GM23338 (cell line): ENCODE data around the gene MYL11. TPM values are rescaled to one million over a fixed set of nuclear protein-coding genes. Genes with fewer than 3 reads are reported as not detected.

Source experiments
- ATAC-seq: fragments of 200-7000 bp; cut with Tn5 transposase; 3 replicates; pipeline ENCODE4 v1.9.1; 2020
- DNase-seq: peaks from one replicate; pipeline ENCODE4 v3.0.0-alpha.2; 2015; ENCODE audit warnings: low spot score
- H2AFZ ChIP-seq: fragments of 200-600 bp; sonication (generic); 2 replicates; pipeline ENCODE4 v1.8.0; 2016; ENCODE audit warnings: antibody characterized with exemption, mild to moderate bottlenecking, moderate library complexity
- H3F3A ChIP-seq: fragments of 200-600 bp; sonication (generic); replicated peaks from 2 replicates; pipeline ENCODE4 v1.8.0; 2017; ENCODE audit warnings: antibody characterized with exemption, mixed run types, low read depth
- H3K27ac ChIP-seq: fragments of 200-600 bp; sonication (generic); 2 replicates; pipeline ENCODE4 v1.6.1; 2016; ENCODE audit warnings: low read depth
- H3K27me3 ChIP-seq: fragments of 200-600 bp; sonication (generic); 2 replicates; pipeline ENCODE4 v1.8.0; 2016; ENCODE audit warnings: mild to moderate bottlenecking, mixed run types, moderate library complexity; ENCODE audit not compliant: insufficient read depth
- H3K36me3 ChIP-seq: fragments of 200-600 bp; sonication (generic); 2 replicates; pipeline ENCODE4 v1.8.0; 2016; ENCODE audit warnings: mild to moderate bottlenecking; ENCODE audit not compliant: insufficient read depth
- H3K4me1 ChIP-seq: fragments of 200-600 bp; sonication (generic); 2 replicates; pipeline ENCODE4 v1.8.0; 2016; ENCODE audit warnings: mild to moderate bottlenecking, moderate library complexity; ENCODE audit not compliant: insufficient read depth
- H3K4me2 ChIP-seq: fragments of 200-600 bp; sonication (generic); 2 replicates; pipeline ENCODE4 v1.7.1; 2017; ENCODE audit warnings: mixed run types
- H3K4me3 ChIP-seq: fragments of 200-600 bp; sonication (generic); 2 replicates; pipeline ENCODE4 v1.6.1; 2016; ENCODE audit warnings: mixed run types
- H3K79me2 ChIP-seq: fragments of 200-600 bp; sonication (generic); replicated peaks from 2 replicates; pipeline ENCODE4 v1.8.0; 2017; ENCODE audit warnings: mild to moderate bottlenecking; ENCODE audit not compliant: insufficient read depth
- H3K9me2 ChIP-seq: fragments of 200-600 bp; sonication (generic); 2 replicates; pipeline ENCODE4 v1.8.0; 2017; ENCODE audit not compliant: insufficient read depth
- H4K20me1 ChIP-seq: fragments of 200-600 bp; sonication (generic); replicated peaks from 2 replicates; pipeline ENCODE4 v1.8.0; 2017; ENCODE audit warnings: mild to moderate bottlenecking; ENCODE audit not compliant: insufficient read depth
- H3K27ac Mint-ChIP-seq: 2 replicates; pipeline ENCODE4 v1.8.0; 2020; ENCODE audit warnings: inconsistent platforms, mild to moderate bottlenecking, moderate library complexity, mixed read lengths
- H3K27me3 Mint-ChIP-seq: 3 replicates; pipeline ENCODE4 v1.8.0; 2022; ENCODE audit warnings: low read depth, mild to moderate bottlenecking, moderate library complexity, mixed read lengths, inconsistent platforms; ENCODE audit not compliant: insufficient read depth, poor library complexity
- H3K36me3 Mint-ChIP-seq: 3 replicates; pipeline ENCODE4 v1.8.0; 2021; ENCODE audit warnings: low read depth, mild to moderate bottlenecking, inconsistent platforms, moderate library complexity, mixed read lengths
- H3K4me1 Mint-ChIP-seq: 3 replicates; pipeline ENCODE4 v1.8.0; 2020; ENCODE audit warnings: mild to moderate bottlenecking, inconsistent platforms, mixed read lengths
- H3K4me3 Mint-ChIP-seq: 3 replicates; pipeline ENCODE4 v1.8.0; 2021; ENCODE audit warnings: moderate library complexity, mild to moderate bottlenecking, inconsistent platforms, mixed read lengths
- H3K9me3 Mint-ChIP-seq: 3 replicates; pipeline ENCODE4 v1.8.0; 2020; ENCODE audit warnings: moderate library complexity, mild to moderate bottlenecking, inconsistent platforms, mixed read lengths
- CREB1 ChIP-seq: fragments of 250-450 bp; sonication (Bioruptor Pico); IDR thresholded peaks from 2 replicates; pipeline ENCODE4 v1.5.0; 2020; ENCODE audit warnings: low read depth, mild to moderate bottlenecking, moderate library complexity
- CTCF ChIP-seq, 2 experiments: fragments of 200-600 bp in 1 of 2; sonication (generic) in 1 of 2; conservative IDR thresholded peaks; 2 replicates each; pipeline versions ENCODE4 v1.5.1 to v1.6.1; 2016 to 2017; ENCODE audit warnings: antibody characterized with exemption in 2 of 2, low read depth in 2 of 2, mild to moderate bottlenecking in 2 of 2, moderate library complexity in 1 of 2
- ETS1 ChIP-seq: IDR thresholded peaks from 2 replicates; pipeline ENCODE4 v1.6.1; 2016; ENCODE audit warnings: antibody characterized with exemption
- EZH2 ChIP-seq: fragments of 200-600 bp; sonication (generic); IDR thresholded peaks from one replicate; pipeline ENCODE4 v1.8.0; 2017; ENCODE audit warnings: antibody characterized with exemption, mild to moderate bottlenecking, low read depth; ENCODE audit not compliant: unreplicated experiment
- EZH2phosphoT487 ChIP-seq: fragments of 200-600 bp; sonication (generic); IDR thresholded peaks from one replicate; pipeline ENCODE4 v1.8.1; 2018; ENCODE audit warnings: antibody characterized with exemption; ENCODE audit not compliant: unreplicated experiment
- JUNB ChIP-seq: IDR thresholded peaks from one replicate; pipeline ENCODE4 v1.6.1; 2016; ENCODE audit warnings: antibody characterized with exemption; ENCODE audit not compliant: unreplicated experiment
- POLR2AphosphoS5 ChIP-seq: IDR thresholded peaks from 2 replicates; pipeline ENCODE4 v1.6.1; 2016; ENCODE audit warnings: antibody characterized with exemption, low read depth
- STAT1 ChIP-seq: IDR thresholded peaks from one replicate; pipeline ENCODE4 v1.6.1; 2016; ENCODE audit warnings: antibody characterized with exemption; ENCODE audit not compliant: unreplicated experiment
- ZNF462 ChIP-seq: fragments of 250-450 bp; sonication (Bioruptor Pico); IDR thresholded peaks from 2 replicates; pipeline ENCODE4 v1.5.0; 2020; ENCODE audit warnings: mild to moderate bottlenecking, moderate library complexity
- polyA plus RNA-seq: library from polyadenylated mRNA; unstranded; fragments of >200 nt; fragmentation: Nextera tagmentation; extraction: Ambion mirVana; gene quantifications from 2 replicates; pipeline ENCODE4 v1.2.1, GENCODE V29; 2016
- total RNA-seq: library from RNA; depleted of rRNA; stranded (reverse); fragments of >200 nt; shearing (Covaris generic); gene quantifications from 2 replicates; pipeline ENCODE4 v1.2.3, GENCODE V29; 2014

Gene MYL11
- total and polyA plus RNA-seq, 2 experiments from 2014 or later = 3.5 TPM; not detected in 1

- no peak for TF ChIP-seq CTCF (conservative IDR thresholded peaks at IDR 0.05; ENCODE audit: low read depth in 2 of 2)
- no peak for TF ChIP-seq STAT1
- TF ChIP-seq POLR2AphosphoS5 = no peak
- TF ChIP-seq ZNF462 = no peak
- no peak for TF ChIP-seq ETS1
- TF ChIP-seq CREB1 (CRISPR knock-in tag) = no peak
Measured at GRCh38 chr16:30359871-30360170, 14.8 kb upstream of the MYL11 start (continued).

- H3K4me3 ChIP-seq = no peak overlapping the region
- H3K36me3 ChIP-seq = no peaks in the 10 kb centered on the region
- H3K4me1 ChIP-seq = peaks cover under 1% of the 10 kb centered on the region; the same call in 1 of the 2 replicates
- H2AFZ ChIP-seq = no peak overlapping the region
- peaks cover 35% of the 10 kb centered on the region for H3K36me3 Mint-ChIP-seq
- no peak overlapping the region; the same call in 2 of the 3 replicates for H3K4me3 Mint-ChIP-seq
- H3K27ac Mint-ChIP-seq = no peak overlapping the region
- H3K79me2 ChIP-seq = peaks cover 12% of the 10 kb centered on the region
- H3K4me1 Mint-ChIP-seq = peaks cover 23% of the 10 kb centered on the region
- H3K27me3 Mint-ChIP-seq = peaks cover 11% of the 10 kb centered on the region
- H3K27ac ChIP-seq = no peak overlapping the region
- no peaks in the 10 kb centered on the region; the same call in 1 of the 3 replicates for H3K9me3 Mint-ChIP-seq
- H4K20me1 ChIP-seq = peaks cover 8% of the 10 kb centered on the region; the same call in 1 of the 2 replicates
- no peaks in the 10 kb centered on the region for H3K9me2 ChIP-seq
- no peak for DNase-seq
- no peaks in the 10 kb centered on the region for H3K27me3 ChIP-seq
- no peak overlapping the region for H3K4me2 ChIP-seq
- no peak for ATAC-seq
- no peaks in the 10 kb centered on the region for H3F3A ChIP-seq
- TF ChIP-seq EZH2 (no peak), JUNB (no peak), EZH2phosphoT487 (no peak), ETS1 (no peak)
Measured at GRCh38 chr16:30361180-30361579, 13.4 kb upstream of the MYL11 start.
